Ovary (tissue), 9 donors: Measurements from ENCODE around the gene ADAMTS17. TPM values are rescaled to one million over a fixed set of nuclear protein-coding genes. Genes with fewer than 3 reads are reported as not detected.

Experiments used
- DNase-seq, 5 donors: peaks; one replicate each; pipeline ENCODE4 v3.0.0-alpha.2; 2019 to 2020
- H3K27ac ChIP-seq, 2 donors: fragments of 200-600 bp; one replicate each; pipeline versions ENCODE4 v1.5.1 to v1.8.0; 2019 to 2022
- H3K27me3 ChIP-seq: fragments of 200-600 bp; one replicate; pipeline ENCODE4 v1.8.0; 2022
- H3K36me3 ChIP-seq: fragments of 200-600 bp; sonication (generic); one replicate; pipeline ENCODE4 v1.5.1; 2019
- H3K4me1 ChIP-seq: one replicate; pipeline ENCODE4 v1.8.1; 2013; ENCODE audit warnings: mild to moderate bottlenecking, moderate library complexity; ENCODE audit not compliant: insufficient read depth
- H3K4me3 ChIP-seq: fragments of 200-600 bp; sonication (generic); one replicate; pipeline ENCODE4 v1.5.1; 2017
- H3K9me3 ChIP-seq, 2 donors: fragments of 200-600 bp in 1 of 2; sonication (generic) in 1 of 2; one replicate each; pipeline versions ENCODE4 v1.5.1 to v1.8.1; 2013 to 2019; ENCODE audit warnings: mild to moderate bottlenecking in 1 of 2, moderate library complexity in 1 of 2
- CTCF ChIP-seq, 3 donors: fragments of 450-650 bp in 2 of 3; fragments of 200-600 bp in 1 of 3; IDR thresholded peaks; one replicate each; pipeline versions ENCODE4 v1.5.1 to v1.8.0; 2016 to 2022; ENCODE audit warnings: antibody characterized with exemption in 3 of 3, mild to moderate bottlenecking in 1 of 3
- EP300 ChIP-seq: sonication (generic); formaldehyde crosslinking; IDR thresholded peaks from one replicate; pipeline ENCODE4 v1.6.1; 2017; ENCODE audit warnings: antibody characterized with exemption
- POLR2A ChIP-seq: fragments of 450-650 bp; IDR thresholded peaks from one replicate; pipeline ENCODE4 v1.6.1; 2017; ENCODE audit warnings: antibody characterized with exemption, mild to moderate bottlenecking, moderate library complexity
- WGBS, 3 donors: extraction: QIAGEN DNeasy Blood & Tissue Kit in 1 of 3; methylation state at CpG; one replicate each; pipeline versions ENCODE4 v1.1.5 to v1.1.7; 2013 to 2017; 5-methylcytosine and 5-hydroxymethylcytosine counted together
- intact Hi-C, 4 donors: fragments of 100-400 bp; cut with DNase I; formaldehyde crosslinking; loops; one replicate each; pipeline versions ENCODE4 v1.11.0 to v1.15.1; 2022 to 2023
- polyA plus RNA-seq, 2 donors: library from polyadenylated mRNA; stranded (reverse); fragments of 200-250 nt in 1 of 2; fragments of 350-450 nt in 1 of 2; fragmentation: Illumina TruSeq in 1 of 2; extraction: RNeasy Lipid Tissue Mini Kit (QIAGEN cat#74804) in 1 of 2; gene quantifications; one replicate each; pipeline ENCODE4 v1.2.3, GENCODE V29; 2013 to 2014
- total RNA-seq, 7 donors: library from RNA; depleted of rRNA in 2 of 7; stranded (reverse); fragments of >200 nt in 2 of 7; fragmentation: NEBNext Ultra II Directional in 3 of 7; extraction: Animal tissue kit (Norgen Biotek cat#: 25700) in 3 of 7; gene quantifications; one replicate each; pipeline versions ENCODE4 v1.1.0 to v1.2.4, GENCODE V29; 2016 to 2023
- donor health status: DM: no; HTN: no; CAD: no; lungs with moderate emphysema.
- donor health status: DM: no; HTN: no; CAD: no.
- donor health status: Bipolar disorder and iron deficiency.
- donor health status: DM: yes; HTN: yes; CAD: no.
- donor health status: DM: no; HTN: no; CAD: no.
- donor health status: DM: yes; HTN: yes; CAD: no.

ADAMTS17 gene
- total and polyA plus RNA-seq, 9 donors: 1.3 to 11.3 (median 5.9) TPM

GRCh38 chr15:99969261-99969920 is 372.4 kb downstream of the ADAMTS17 start:
- Histone ChIP-seq H3K36me3 (no peaks in the 10 kb centered on the region), H3K4me3 (no peak overlapping the region), H3K27me3 (no peaks in the 10 kb centered on the region), H3K4me1 (no peaks in the 10 kb centered on the region), H3K9me3 (no peaks in the 10 kb centered on the region), H3K27ac (no peak overlapping the region)
- DNase-seq: no peak
- TF ChIP-seq CTCF (IDR thresholded peaks at IDR 0.05) (no peak), POLR2A (no peak), EP300 (no peak)
- intact Hi-C loops: no loop called here
- WGBS, 3 donors: 96 to 98% (median 97%) methylated on average over 8 of the region's 8 CpGs

GRCh38 chr15:99967841-99968371 is 373.9 kb downstream of the ADAMTS17 start:
- WGBS, 3 donors: 79 to 80% (median 80%) methylated on average over 11 of the region's 11 CpGs
- intact Hi-C loops: no loop called here

GRCh38 chr15:99966815-99967214 is 375.0 kb downstream of the ADAMTS17 start:
- Histone ChIP-seq H3K4me1 (no peaks in the 10 kb centered on the region), H3K36me3 (no peaks in the 10 kb centered on the region), H3K27ac (no peak overlapping the region), H3K4me3 (no peak overlapping the region), H3K27me3 (no peaks in the 10 kb centered on the region), H3K9me3 (no peaks in the 10 kb centered on the region)
- intact Hi-C loops: no loop called here
- TF ChIP-seq EP300 (no peak), CTCF (IDR thresholded peaks at IDR 0.05) (no peak), POLR2A (no peak)
- DNase-seq: no peak
- WGBS, 3 donors: 82 to 92% (median 86%) methylated on average over 3 of the region's 3 CpGs

More at GRCh38 chr15:99967841-99968371, 373.9 kb downstream of the ADAMTS17 start:
- no peaks in the 10 kb centered on the region for H3K36me3 ChIP-seq
- H3K9me3 ChIP-seq: no peaks in the 10 kb centered on the region
- no peaks in the 10 kb centered on the region for H3K4me1 ChIP-seq
- H3K4me3 ChIP-seq: no peak overlapping the region
- H3K27ac ChIP-seq: no peak overlapping the region
- peak in 1 of 5 donors; percentile 3 for DNase-seq
- H3K27me3 ChIP-seq: no peaks in the 10 kb centered on the region
- TF ChIP-seq CTCF (IDR thresholded peaks at IDR 0.05) (no peak), EP300 (no peak), POLR2A (no peak)

GRCh38 chr15:99965376-99965775 is 376.4 kb downstream of the ADAMTS17 start:
- H3K27ac ChIP-seq: no peak overlapping the region
- H3K4me1 ChIP-seq: no peaks in the 10 kb centered on the region
- no peaks in the 10 kb centered on the region for H3K36me3 ChIP-seq
- intact Hi-C loops: no loop called here
- DNase-seq: no peak
- 94 to 98% (median 96%) methylated on average over 7 of the region's 7 CpGs for WGBS, 3 donors
- no peaks in the 10 kb centered on the region for H3K9me3 ChIP-seq
- no peak for TF ChIP-seq EP300
- TF ChIP-seq CTCF (IDR thresholded peaks at IDR 0.05): no peak
- TF ChIP-seq POLR2A: no peak
- H3K4me3 ChIP-seq: no peak overlapping the region
- H3K27me3 ChIP-seq: no peaks in the 10 kb centered on the region
